Neural crest cell (in vitro differentiated cells): ENCODE measurements around the gene ROBO4. TPM values are rescaled to one million over a fixed set of nuclear protein-coding genes. Genes with fewer than 3 reads are reported as not detected.

Experiments
- DNase-seq: peaks from one replicate; pipeline ENCODE4 v3.0.0; 2021; ENCODE audit warnings: low read depth, mixed read lengths, low spot score
- H3K27ac Mint-ChIP-seq: one replicate; pipeline ENCODE4 v1.8.0; 2021; ENCODE audit warnings: mild to moderate bottlenecking, mixed read lengths; ENCODE audit not compliant: unreplicated experiment
- H3K27me3 Mint-ChIP-seq: 2 replicates; pipeline ENCODE4 v1.8.0; 2021; ENCODE audit warnings: low read depth, mild to moderate bottlenecking, mixed read lengths
- H3K36me3 Mint-ChIP-seq: 2 replicates; pipeline ENCODE4 v1.8.0; 2021; ENCODE audit warnings: low read depth, mild to moderate bottlenecking, mixed read lengths
- H3K4me1 Mint-ChIP-seq: 2 replicates; pipeline ENCODE4 v1.8.0; 2021; ENCODE audit warnings: mixed read lengths
- H3K4me3 Mint-ChIP-seq: one replicate; pipeline ENCODE4 v1.8.0; 2021; ENCODE audit warnings: mild to moderate bottlenecking, mixed read lengths
- H3K9me3 Mint-ChIP-seq: 2 replicates; pipeline ENCODE4 v1.8.0; 2021; ENCODE audit warnings: mixed read lengths
- total RNA-seq: library from RNA; stranded (reverse); gene quantifications from 2 replicates; pipeline ENCODE4 v1.2.1, GENCODE V29; 2021
- TF ChIP-seq, protein P1 (sequence below): fragments of 200-600 bp; sonication (generic); conservative IDR thresholded peaks from 2 replicates; pipeline ENCODE4 v1.5.0; 2021; ENCODE audit warnings: antibody characterized with exemption, mild to moderate bottlenecking

ROBO4 gene
- total RNA-seq, 1 donor from 2014 or later = 0.05 TPM

- TF ChIP-seq, protein P1, sequence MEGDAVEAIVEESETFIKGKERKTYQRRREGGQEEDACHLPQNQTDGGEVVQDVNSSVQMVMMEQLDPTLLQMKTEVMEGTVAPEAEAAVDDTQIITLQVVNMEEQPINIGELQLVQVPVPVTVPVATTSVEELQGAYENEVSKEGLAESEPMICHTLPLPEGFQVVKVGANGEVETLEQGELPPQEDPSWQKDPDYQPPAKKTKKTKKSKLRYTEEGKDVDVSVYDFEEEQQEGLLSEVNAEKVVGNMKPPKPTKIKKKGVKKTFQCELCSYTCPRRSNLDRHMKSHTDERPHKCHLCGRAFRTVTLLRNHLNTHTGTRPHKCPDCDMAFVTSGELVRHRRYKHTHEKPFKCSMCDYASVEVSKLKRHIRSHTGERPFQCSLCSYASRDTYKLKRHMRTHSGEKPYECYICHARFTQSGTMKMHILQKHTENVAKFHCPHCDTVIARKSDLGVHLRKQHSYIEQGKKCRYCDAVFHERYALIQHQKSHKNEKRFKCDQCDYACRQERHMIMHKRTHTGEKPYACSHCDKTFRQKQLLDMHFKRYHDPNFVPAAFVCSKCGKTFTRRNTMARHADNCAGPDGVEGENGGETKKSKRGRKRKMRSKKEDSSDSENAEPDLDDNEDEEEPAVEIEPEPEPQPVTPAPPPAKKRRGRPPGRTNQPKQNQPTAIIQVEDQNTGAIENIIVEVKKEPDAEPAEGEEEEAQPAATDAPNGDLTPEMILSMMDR = no peak
- Mint-ChIP-seq H3K27me3 (peaks cover 20% of the 10 kb centered on the region), H3K4me3 (no peak overlapping the region), H3K36me3 (no peaks in the 10 kb centered on the region), H3K4me1 (peaks cover 16% of the 10 kb centered on the region), H3K9me3 (no peaks in the 10 kb centered on the region), H3K27ac (no peak overlapping the region)
- no peak for DNase-seq
These were observed 1.5 kb downstream of the ROBO4 start for GRCh38 chr11:124896071-124896750.

DNA sequence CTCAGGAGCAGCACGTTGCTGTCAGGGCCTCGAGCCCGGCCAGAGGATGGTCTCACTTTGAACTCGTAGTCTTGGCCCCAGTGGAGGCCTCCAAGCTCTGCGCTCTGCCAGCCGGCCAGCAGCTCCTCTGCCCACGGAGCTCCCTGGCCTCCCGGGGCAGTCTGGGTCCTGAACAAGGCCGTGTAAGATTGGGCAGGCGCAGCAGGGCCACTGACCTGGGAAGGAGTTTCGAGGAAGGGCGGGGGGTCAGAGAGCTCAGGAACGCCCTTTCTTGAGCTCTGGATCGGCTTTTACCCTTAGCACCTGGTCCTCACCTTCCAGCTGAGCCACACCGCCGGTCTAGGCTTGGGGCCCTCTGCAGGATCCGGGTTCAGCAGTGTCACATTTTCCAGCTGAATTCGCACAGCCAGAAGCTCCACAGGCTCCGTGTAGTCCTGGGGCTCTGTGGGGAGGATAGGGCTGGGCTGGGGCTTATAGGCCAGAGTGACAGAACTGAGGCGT lies 2.1 kb downstream of the ROBO4 start:
- no peak overlapping the region for H3K27ac Mint-ChIP-seq
- H3K36me3 Mint-ChIP-seq = no peaks in the 10 kb centered on the region
- H3K4me1 Mint-ChIP-seq = peaks cover 16% of the 10 kb centered on the region
- H3K4me3 Mint-ChIP-seq = no peak overlapping the region
- TF ChIP-seq, protein P1 = no peak
- H3K9me3 Mint-ChIP-seq = no peaks in the 10 kb centered on the region
- peaks cover 13% of the 10 kb centered on the region for H3K27me3 Mint-ChIP-seq
- no peak for DNase-seq

DNA sequence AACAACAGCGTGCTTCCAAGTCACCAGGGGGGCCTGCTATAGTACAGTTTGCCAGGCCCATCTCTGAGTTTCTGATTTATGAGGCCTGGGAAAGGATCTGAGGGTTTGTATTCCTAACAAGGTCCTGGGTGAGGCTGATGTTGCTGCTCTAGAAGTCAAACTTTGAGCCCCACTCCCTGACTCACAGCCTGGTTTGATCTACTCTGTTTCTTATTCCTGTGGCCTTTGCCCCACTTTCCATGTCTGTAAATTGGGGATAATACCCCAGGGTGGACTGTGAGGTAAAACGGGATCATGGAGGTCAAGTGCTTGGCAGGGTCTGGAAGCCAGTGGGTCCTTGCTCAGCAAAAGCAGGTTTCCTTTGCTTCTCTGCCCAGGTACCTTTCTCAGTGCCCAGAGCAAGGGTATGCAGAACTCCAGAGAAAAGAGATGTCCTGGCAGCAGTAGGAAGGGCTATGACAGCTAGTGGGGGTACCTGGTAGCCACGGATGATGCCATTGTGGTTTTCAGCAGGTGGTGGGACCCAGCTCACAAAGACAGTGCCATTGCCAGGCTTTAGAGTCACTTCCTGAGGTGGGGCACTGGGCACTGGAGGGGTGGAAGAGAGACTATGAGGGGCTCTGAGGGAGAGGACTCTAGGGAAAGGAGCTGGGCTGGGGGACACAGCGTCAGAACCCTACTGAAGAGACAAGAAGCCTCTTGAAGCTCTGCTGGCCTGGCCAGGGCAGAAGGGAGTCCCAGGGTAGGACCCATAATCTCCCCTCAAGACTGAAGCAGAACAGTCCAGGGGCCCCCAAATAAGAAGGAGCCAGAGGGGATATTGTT lies 2.8 kb downstream of the ROBO4 start:
- TF ChIP-seq, protein P1 = no peak
- no peak for DNase-seq
- no peaks in the 10 kb centered on the region for H3K36me3 Mint-ChIP-seq
- no peak overlapping the region for H3K4me3 Mint-ChIP-seq
- H3K27ac Mint-ChIP-seq = no peak overlapping the region
- H3K27me3 Mint-ChIP-seq = peaks cover 9% of the 10 kb centered on the region
- H3K4me1 Mint-ChIP-seq = peaks cover 16% of the 10 kb centered on the region
- H3K9me3 Mint-ChIP-seq = no peaks in the 10 kb centered on the region

GRCh38 chr11:124893781-124894401 lies 3.8 kb downstream of the ROBO4 start:
- peaks cover 14% of the 10 kb centered on the region for H3K4me1 Mint-ChIP-seq
- no peaks in the 10 kb centered on the region for H3K9me3 Mint-ChIP-seq
- no peak overlapping the region for H3K4me3 Mint-ChIP-seq
- TF ChIP-seq, protein P1 = no peak
- H3K27ac Mint-ChIP-seq = no peak overlapping the region
- no peak for DNase-seq
- peaks cover 7% of the 10 kb centered on the region for H3K27me3 Mint-ChIP-seq
- H3K36me3 Mint-ChIP-seq = no peaks in the 10 kb centered on the region

DNA sequence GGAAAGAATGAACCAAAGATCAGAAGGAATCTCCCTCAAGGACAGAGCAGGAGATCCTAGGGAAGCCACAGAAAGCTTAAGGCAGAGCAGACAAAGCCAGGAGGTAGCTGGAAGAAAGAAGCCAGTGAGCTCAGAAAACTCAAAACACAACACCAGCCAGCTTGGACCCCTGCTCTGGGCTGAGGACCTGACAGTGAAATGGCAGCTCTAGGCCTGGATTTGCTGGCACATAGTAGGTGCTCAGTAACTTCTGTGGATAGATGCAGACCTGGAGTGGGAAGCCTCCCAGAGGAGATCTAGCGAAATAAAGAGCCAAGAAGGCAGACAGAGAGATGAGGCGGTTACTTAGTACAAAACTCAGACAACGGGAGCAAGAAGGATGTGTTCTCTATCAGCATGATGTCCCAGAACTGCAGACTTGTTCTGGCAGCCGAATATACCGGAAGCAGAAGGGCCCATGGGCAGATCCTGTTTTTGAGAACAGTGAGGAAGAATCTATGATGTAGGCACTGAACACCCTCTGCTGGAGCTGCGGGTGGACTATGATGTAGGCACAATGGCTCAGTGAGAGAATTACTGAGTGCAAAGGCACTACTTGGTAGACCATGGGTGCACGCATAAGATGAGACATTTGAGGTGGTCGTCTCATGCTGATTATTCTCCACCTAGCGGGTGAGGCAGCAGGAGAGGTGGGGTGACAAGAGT lies 4.8 kb downstream of the ROBO4 start:
- no peaks in the 10 kb centered on the region for H3K9me3 Mint-ChIP-seq
- H3K4me1 Mint-ChIP-seq = peaks cover 6% of the 10 kb centered on the region
- H3K4me3 Mint-ChIP-seq = no peak overlapping the region
- H3K36me3 Mint-ChIP-seq = no peaks in the 10 kb centered on the region
- no peak for DNase-seq
- TF ChIP-seq, protein P1 = no peak
- no peak overlapping the region for H3K27ac Mint-ChIP-seq
- H3K27me3 Mint-ChIP-seq = peaks cover 9% of the 10 kb centered on the region
